ENCODE results near the gene TEX47.
A peak's percentile ranks its signal among the peaks of the same experiment; 100 is the strongest.

The TEX47 gene

GRCh38 chr7:88795553-88795952 lies at the start of gene TEX47:
Gene TEX47 (minus strand): TSS chr7:88795737. CDS start chr7:88794942, 795 bp downstream.
- no peak for DNase-seq

- DNase-seq: no peak
These were observed 49.6 kb upstream of the TEX47 start for GRCh38 chr7:88845091-88845490.

- no peak for DNase-seq
These were observed 46.7 kb upstream of the TEX47 start for GRCh38 chr7:88842201-88842600.

GRCh38 chr7:88835147-88835728 lies 39.7 kb upstream of the TEX47 start:
- peak; percentile 39 to 49 (median 42) for DNase-seq

GRCh38 chr7:88826222-88826621 lies 30.7 kb upstream of the TEX47 start:
- no peak for DNase-seq

- no peak for DNase-seq
These were observed 23.0 kb upstream of the TEX47 start for GRCh38 chr7:88818552-88818951.

GRCh38 chr7:88806280-88807037 lies 10.9 kb upstream of the TEX47 start:
- no peak for DNase-seq

GRCh38 chr7:88801046-88801445 lies 5.5 kb upstream of the TEX47 start:
- DNase-seq: no peak

GRCh38 chr7:88792361-88792760 lies 3.2 kb downstream of the TEX47 start:
- DNase-seq: no peak

GRCh38 chr7:88791891-88792290 lies 3.6 kb downstream of the TEX47 start:
- no peak for DNase-seq

GRCh38 chr7:88789480-88790064 lies 6.0 kb downstream of the TEX47 start:
- DNase-seq: peak; percentile 6 to 31 (median 21)

- DNase-seq: no peak
These were observed 7.8 kb downstream of the TEX47 start for GRCh38 chr7:88787777-88788176.

- no peak for DNase-seq
These were observed 19.7 kb downstream of the TEX47 start for GRCh38 chr7:88775838-88776237.

GRCh38 chr7:88772776-88773175 lies 22.8 kb downstream of the TEX47 start:
- DNase-seq: no peak

GRCh38 chr7:88771417-88771816 lies 24.1 kb downstream of the TEX47 start:
- no peak for DNase-seq

- DNase-seq: no peak
These were observed 33.8 kb downstream of the TEX47 start for GRCh38 chr7:88761779-88762178.

- no peak for DNase-seq
These were observed 35.4 kb downstream of the TEX47 start for GRCh38 chr7:88760136-88760515.

- no peak for DNase-seq
These were observed 36.1 kb downstream of the TEX47 start, which contains the start of gene ZNF804B for GRCh38 chr7:88759230-88760135. Gene ZNF804B (plus strand): TSS chr7:88759700. CDS start chr7:88759977, 277 bp downstream.

- no peak for DNase-seq
These were observed 36.9 kb downstream of the TEX47 start for GRCh38 chr7:88758381-88759229.

GRCh38 chr7:88757371-88757770 lies 38.2 kb downstream of the TEX47 start:
- no peak for DNase-seq

- no peak for DNase-seq
These were observed 38.7 kb downstream of the TEX47 start for GRCh38 chr7:88756802-88757201.

- DNase-seq: no peak
These were observed 49.4 kb downstream of the TEX47 start for GRCh38 chr7:88746126-88746525.

Measured in suppressor macrophage treated with lipopolysaccharide for 1 hour (primary cell).